T-cell (primary cell): ENCODE data around the gene GTF2F1. TPM values are rescaled to one million over a fixed set of nuclear protein-coding genes. Genes with fewer than 3 reads are reported as not detected.

Experiments
- ATAC-seq, 4 experiments: fragments of 200-7000 bp in 3 of 4; fragments of 150-1000 bp in 1 of 4; cut with Tn5 transposase; replicated peaks in 1 of 4; 1 replicate in 3 of 4; 2 replicates in 1 of 4; pipeline ENCODE4 v1.10.0; 2021; ENCODE audit warnings: moderate library complexity in 3 of 4, mild to moderate bottlenecking in 2 of 4, moderate number of reproducible peaks in 1 of 4
- CTCF ChIA-PET, 2 donors: fragments of 300-600 bp; sonication (Branson Sonifier 250); formaldehyde crosslinking; loops; one replicate each; lab custom pipeline; 2022; ENCODE audit warnings: antibody characterized with exemption in 2 of 2; lab: Charles Lee
- POLR2A ChIA-PET, 2 donors: fragments of 300-600 bp; sonication (Branson Sonifier 250); formaldehyde crosslinking; loops; one replicate each; lab custom pipeline; 2022; ENCODE audit warnings: antibody characterized with exemption in 2 of 2; lab: Charles Lee
- DNase-seq, 35 experiments: peaks; one replicate each; pipeline versions ENCODE4 v3.0.0 to v3.0.0-alpha.2; 2013 to 2023
- H3K27ac ChIP-seq: one replicate; pipeline ENCODE4 v1.5.1; 2013; ENCODE audit warnings: low read length
- H3K27me3 ChIP-seq, 2 experiments: replicated peaks in 1 of 2; 1 replicate in 1 of 2; 2 replicates in 1 of 2; pipeline versions ENCODE4 v1.6.1 to v1.7.0; 2013; ENCODE audit warnings: low read length in 1 of 2, mixed read lengths in 1 of 2; ENCODE audit not compliant: control insufficient read depth in 2 of 2, insufficient read depth in 2 of 2; ENCODE audit errors: extremely low read depth in 1 of 2
- H3K36me3 ChIP-seq, 2 donors: 1 replicate in 1 of 2; 2 replicates in 1 of 2; pipeline versions ENCODE4 v1.6.1 to v1.7.0; 2013; ENCODE audit warnings: low read length in 1 of 2; ENCODE audit not compliant: control insufficient read depth in 2 of 2, insufficient read depth in 1 of 2; ENCODE audit errors: extremely low read depth in 1 of 2
- H3K4me1 ChIP-seq, 2 experiments: 1 replicate in 1 of 2; 2 replicates in 1 of 2; pipeline versions ENCODE4 v1.6.1 to v1.7.0; 2013; ENCODE audit warnings: low read length in 2 of 2, mixed read lengths in 1 of 2; ENCODE audit not compliant: insufficient read depth in 2 of 2, control insufficient read depth in 1 of 2; ENCODE audit errors: extremely low read depth in 1 of 2
- H3K4me3 ChIP-seq, 2 donors: 1 replicate in 1 of 2; 2 replicates in 1 of 2; pipeline versions ENCODE4 v1.5.1 to v1.7.0; 2013; ENCODE audit warnings: mild to moderate bottlenecking in 2 of 2, low read length in 1 of 2, moderate library complexity in 1 of 2; ENCODE audit not compliant: control insufficient read depth in 1 of 2; ENCODE audit errors: extremely low read depth in 1 of 2
- H3K9me3 ChIP-seq: 2 replicates; pipeline ENCODE4 v1.7.0; 2013
- H3K27ac Mint-ChIP-seq, 2 donors: one replicate each; pipeline ENCODE4 v1.8.0; 2020 to 2021; ENCODE audit warnings: mild to moderate bottlenecking in 2 of 2, mixed read lengths in 2 of 2
- H3K27me3 Mint-ChIP-seq, 2 donors: one replicate each; pipeline ENCODE4 v1.8.0; 2021 to 2022; ENCODE audit warnings: mixed read lengths in 2 of 2
- H3K36me3 Mint-ChIP-seq: one replicate; pipeline ENCODE4 v1.8.0; 2021; ENCODE audit warnings: mixed read lengths
- H3K4me1 Mint-ChIP-seq, 3 donors: one replicate each; pipeline ENCODE4 v1.8.0; 2020 to 2022; ENCODE audit warnings: mixed read lengths in 3 of 3, mild to moderate bottlenecking in 1 of 3
- H3K4me3 Mint-ChIP-seq, 3 donors: one replicate each; pipeline ENCODE4 v1.8.0; 2020 to 2022; ENCODE audit warnings: mild to moderate bottlenecking in 3 of 3, mixed read lengths in 3 of 3, moderate library complexity in 3 of 3
- H3K9me3 Mint-ChIP-seq, 3 donors: one replicate each; pipeline ENCODE4 v1.8.0; 2020 to 2022; ENCODE audit warnings: mixed read lengths in 3 of 3
- WGBS: methylation state at CpG from one replicate; pipeline ENCODE4 v1.1.5; 2013; ENCODE audit warnings: missing lambda C conversion rate; ENCODE audit not compliant: insufficient coverage; 5-methylcytosine and 5-hydroxymethylcytosine counted together
- total RNA-seq, 35 experiments: library from RNA in 6 of 35; stranded (reverse) in 6 of 35; fragments of 120-200 nt in 1 of 35; gene quantifications; one replicate each; pipeline versions ENCODE4 v1.2.1 to v1.2.4 and lab custom pipeline; 2013 to 2026

The GTF2F1 gene, protein sequence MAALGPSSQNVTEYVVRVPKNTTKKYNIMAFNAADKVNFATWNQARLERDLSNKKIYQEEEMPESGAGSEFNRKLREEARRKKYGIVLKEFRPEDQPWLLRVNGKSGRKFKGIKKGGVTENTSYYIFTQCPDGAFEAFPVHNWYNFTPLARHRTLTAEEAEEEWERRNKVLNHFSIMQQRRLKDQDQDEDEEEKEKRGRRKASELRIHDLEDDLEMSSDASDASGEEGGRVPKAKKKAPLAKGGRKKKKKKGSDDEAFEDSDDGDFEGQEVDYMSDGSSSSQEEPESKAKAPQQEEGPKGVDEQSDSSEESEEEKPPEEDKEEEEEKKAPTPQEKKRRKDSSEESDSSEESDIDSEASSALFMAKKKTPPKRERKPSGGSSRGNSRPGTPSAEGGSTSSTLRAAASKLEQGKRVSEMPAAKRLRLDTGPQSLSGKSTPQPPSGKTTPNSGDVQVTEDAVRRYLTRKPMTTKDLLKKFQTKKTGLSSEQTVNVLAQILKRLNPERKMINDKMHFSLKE
- 10 to 100 TPM; 52.6 to 63.1 (median 60.3) TPM for total RNA-seq
- 34.7 TPM for total RNA-seq (2013)
- 70.6 to 153 (median 105) reads per million in 29 experiments for total RNA-seq (lab: John Stamatoyannopoulos, UW)

- Mint-ChIP-seq H3K4me3 (peak within 1 kb of the TSS; percentile 87 to 96 (median 91)), H3K36me3 (peaks cover 6% of the 10 kb centered on the region), H3K4me1 (peaks cover 24 to 32% (median 27%) of the 10 kb centered on the region in 3 donors), H3K9me3 (no peaks in the 10 kb centered on the region), H3K27ac (peak within 1 kb of the TSS; percentile 93), H3K27me3 (no peaks in the 10 kb centered on the region)
- peak; percentile 83 to 97 (median 91) for DNase-seq
- peak; percentile 85 to 86 (median 86) for ATAC-seq
- WGBS: under 1% methylated on average over 60 of the region's 69 CpGs
- H3K36me3 ChIP-seq: peaks cover 3 to 19% of the 10 kb centered on the region in 2 donors
- H3K27me3 ChIP-seq: no peaks in the 10 kb centered on the region
- H3K4me3 ChIP-seq: peak within 1 kb of the TSS; percentile 82 to 93
- H3K9me3 ChIP-seq: no peaks in the 10 kb centered on the region
- CTCF ChIA-PET: interaction anchor here in 1 of 2 donors (0.6 to 1.5 kb wide), 2 partner anchors 21 to 31 kb away, joined by 3 to 7 read pairs; partner anchors contain the start of genes ALKBH7 and KHSRP
- POLR2A ChIA-PET: interaction anchor here in 1 of 2 donors (1.2 to 1.4 kb wide), 2 partner anchors 21 to 31 kb away, joined by 5 to 6 read pairs; partner anchors contain the start of genes ALKBH7 and KHSRP
- H3K4me1 ChIP-seq: peaks cover 0 to 23% of the 10 kb centered on the region in 2 experiments
- peak within 1 kb of the TSS; percentile 94 for H3K27ac ChIP-seq
Measured at GRCh38 chr19:6393074-6393982, at the start of gene GTF2F1. Gene GTF2F1, minus strand, starts transcription at chr19:6393164. Its CDS starts 169 bp downstream, at chr19:6392995.

DNA sequence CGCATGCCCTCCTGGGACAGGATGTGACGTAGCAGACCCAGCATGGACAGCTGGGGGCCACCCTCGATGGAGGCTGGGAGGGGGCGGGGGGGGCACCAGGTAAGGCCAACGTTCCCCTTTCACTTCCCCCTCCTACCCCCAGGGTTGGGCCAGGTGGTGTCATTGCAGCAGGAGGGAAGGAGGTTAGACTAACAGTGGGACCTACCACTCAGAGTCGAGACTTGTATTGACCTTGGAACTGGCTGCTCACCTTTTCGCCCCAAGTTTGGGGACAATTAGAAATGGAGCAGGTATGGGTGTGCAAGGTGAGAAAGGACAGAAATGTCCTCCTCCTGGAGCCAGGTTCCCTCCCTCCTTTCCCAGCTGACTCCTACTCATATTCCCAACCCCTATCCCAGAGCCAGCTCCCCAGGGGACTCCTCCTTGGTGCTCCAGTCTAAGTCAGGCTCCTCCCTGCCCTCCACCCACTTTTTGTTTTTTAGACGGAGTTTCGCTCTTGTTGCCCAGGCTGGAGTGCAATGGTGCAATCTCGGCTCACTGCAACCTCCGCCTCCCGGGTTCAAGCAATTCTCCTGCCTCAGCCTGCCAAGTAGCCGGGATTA, 49.2 kb upstream of the GTF2F1 start:
- no peaks in the 10 kb centered on the region for H3K9me3 ChIP-seq
- H3K4me3 Mint-ChIP-seq: no peak overlapping the region
- no peaks in the 10 kb centered on the region for H3K9me3 Mint-ChIP-seq
- no peak overlapping the region for H3K27ac ChIP-seq
- H3K27me3 ChIP-seq: peaks cover 0 to 2% of the 10 kb centered on the region in 2 experiments
- POLR2A ChIA-PET: no interaction called here
- ATAC-seq (no peak), DNase-seq (no peak)
- H3K27me3 Mint-ChIP-seq: no peaks in the 10 kb centered on the region
- peaks cover 13% of the 10 kb centered on the region for H3K36me3 Mint-ChIP-seq
- no peaks in the 10 kb centered on the region for H3K36me3 ChIP-seq
- H3K4me3 ChIP-seq: no peak overlapping the region
- no peaks in the 10 kb centered on the region for H3K4me1 ChIP-seq
- no peak overlapping the region for H3K27ac Mint-ChIP-seq
- no peaks in the 10 kb centered on the region for H3K4me1 Mint-ChIP-seq
- CTCF ChIA-PET: no interaction called here
- 97% methylated on average over 5 of the region's 13 CpGs for WGBS

DNA sequence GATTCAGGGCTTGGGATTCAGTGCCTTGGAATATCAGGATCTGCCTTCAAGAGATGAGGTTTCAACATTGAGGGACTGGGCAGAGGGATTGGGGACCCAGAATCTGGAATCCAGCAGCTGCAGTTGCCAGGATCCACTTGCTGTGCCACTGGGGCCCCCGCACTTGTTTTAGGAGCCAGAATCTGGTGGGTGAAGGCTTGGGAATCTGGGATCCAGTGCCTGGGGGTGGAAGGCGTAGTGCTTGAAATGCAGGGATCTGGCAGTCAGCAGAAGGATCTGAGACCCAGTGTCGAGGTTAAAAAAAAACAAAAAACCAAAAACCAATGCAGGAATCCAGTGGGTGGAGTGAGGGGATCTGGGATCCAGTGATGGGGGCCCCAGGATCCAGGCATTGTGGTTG, 47.9 kb upstream of the GTF2F1 start:
- no peak for DNase-seq
- Histone ChIP-seq H3K4me1 (no peaks in the 10 kb centered on the region), H3K36me3 (no peaks in the 10 kb centered on the region), H3K4me3 (no peak overlapping the region), H3K27ac (no peak overlapping the region), H3K9me3 (no peaks in the 10 kb centered on the region), H3K27me3 (peaks cover 0 to 2% of the 10 kb centered on the region in 2 experiments)
- no peak for ATAC-seq
- H3K9me3 Mint-ChIP-seq: no peaks in the 10 kb centered on the region
- peaks cover 6% of the 10 kb centered on the region for H3K36me3 Mint-ChIP-seq
- WGBS: 78% methylated on average over 2 of the region's 3 CpGs
- CTCF ChIA-PET: no interaction called here
- H3K4me3 Mint-ChIP-seq: no peak overlapping the region
- POLR2A ChIA-PET: no interaction called here
- H3K27ac Mint-ChIP-seq: peak overlapping the region in 1 of 2 donors; percentile 34
- H3K4me1 Mint-ChIP-seq: no peaks in the 10 kb centered on the region
- no peaks in the 10 kb centered on the region for H3K27me3 Mint-ChIP-seq

GRCh38 chr19:6439743-6440142, 46.8 kb upstream of the GTF2F1 start:
- no CpG with 5 or more reads among the region's 4 CpGs for WGBS
- no peak for DNase-seq
- no peaks in the 10 kb centered on the region for H3K9me3 ChIP-seq
- peaks cover 0 to 2% of the 10 kb centered on the region in 2 experiments for H3K27me3 ChIP-seq
- H3K4me1 ChIP-seq: no peaks in the 10 kb centered on the region
- no peaks in the 10 kb centered on the region for H3K9me3 Mint-ChIP-seq
- no peak overlapping the region for H3K4me3 ChIP-seq
- CTCF ChIA-PET: no interaction called here
- no peaks in the 10 kb centered on the region for H3K36me3 ChIP-seq
- no peak overlapping the region for H3K4me3 Mint-ChIP-seq
- H3K36me3 Mint-ChIP-seq: no peaks in the 10 kb centered on the region
- H3K27me3 Mint-ChIP-seq: no peaks in the 10 kb centered on the region
- ATAC-seq: no peak
- no peak overlapping the region for H3K27ac ChIP-seq
- H3K27ac Mint-ChIP-seq: no peak overlapping the region
- POLR2A ChIA-PET: no interaction called here
- no peaks in the 10 kb centered on the region for H3K4me1 Mint-ChIP-seq

DNA sequence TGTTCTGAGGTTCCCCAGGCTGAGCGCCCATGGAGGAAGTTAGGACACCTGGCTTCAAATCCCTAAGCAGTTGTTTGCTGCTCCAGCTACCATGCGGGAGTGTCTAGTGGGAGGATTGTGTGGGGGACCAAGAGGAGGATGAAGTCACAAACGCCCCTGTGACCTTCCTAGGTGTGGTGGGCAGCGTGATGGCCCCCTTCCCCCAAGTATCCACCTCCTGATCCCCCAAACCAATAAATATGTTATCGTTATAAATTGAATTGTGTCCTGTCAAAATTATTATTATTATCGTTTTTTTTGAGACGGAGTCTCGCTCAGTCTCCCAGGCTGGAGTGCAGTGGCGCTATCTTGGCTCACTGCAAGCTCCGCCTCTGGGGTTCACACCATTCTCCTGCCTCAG, 40.7 kb upstream of the GTF2F1 start, which contains the start of gene SLC25A41:
TSS of gene SLC25A41 (minus strand) at position 101 of the 400 bp plus-strand sequence. CDS start at position 31, 70 bp downstream.
- Mint-ChIP-seq H3K9me3 (no peaks in the 10 kb centered on the region), H3K4me1 (peaks cover 0 to 7% (median 2%) of the 10 kb centered on the region in 3 donors), H3K36me3 (no peaks in the 10 kb centered on the region), H3K27ac (no peak within 1 kb of the TSS), H3K4me3 (no peak within 1 kb of the TSS), H3K27me3 (no peaks in the 10 kb centered on the region)
- Histone ChIP-seq H3K27ac (no peak within 1 kb of the TSS), H3K4me3 (no peak within 1 kb of the TSS), H3K4me1 (peaks cover 0 to 7% of the 10 kb centered on the region in 2 experiments), H3K27me3 (peaks cover 0 to 6% of the 10 kb centered on the region in 2 experiments), H3K36me3 (no peaks in the 10 kb centered on the region), H3K9me3 (no peaks in the 10 kb centered on the region)
- ATAC-seq (no peak), DNase-seq (no peak)
- ChIA-PET CTCF (no interaction called here), POLR2A (no interaction called here)
- 89% methylated on average over 6 of the region's 10 CpGs for WGBS
